Measurements from ENCODE around the gene TOMM40.
A peak's percentile ranks its signal among the peaks of the same experiment; 100 is the strongest.

The TOMM40 gene

GRCh38 chr19:44871809-44872208 lies 19.2 kb upstream of the TOMM40 start:
- no peak overlapping the region for H3K27ac ChIP-seq
- no peak overlapping the region for H2AFZ ChIP-seq
- H3K4me1 ChIP-seq = peaks cover 25% of the 10 kb centered on the region
- no peak overlapping the region for H3K9ac ChIP-seq
- TF ChIP-seq CTCF (IDR thresholded peaks at IDR 0.05) = no peak
- no peaks in the 10 kb centered on the region for H3K36me3 ChIP-seq (ENCODE audit: control insufficient read depth, insufficient read depth, low read length)
- H3K4me2 ChIP-seq (ENCODE audit: low read length) = no peak overlapping the region
- no peak overlapping the region for H3K4me3 ChIP-seq (ENCODE audit: low read depth, low read length)
- no peaks in the 10 kb centered on the region for H3K9me3 ChIP-seq (ENCODE audit: control insufficient read depth, low read length)
- H3K27me3 ChIP-seq (ENCODE audit: control insufficient read depth, insufficient read depth, low read length) = no peaks in the 10 kb centered on the region
- H3K79me2 ChIP-seq = peaks cover 6% of the 10 kb centered on the region

GRCh38 chr19:44872661-44873060 lies 18.4 kb upstream of the TOMM40 start:
- no peaks in the 10 kb centered on the region for H3K79me2 ChIP-seq
- no peak overlapping the region for H3K9ac ChIP-seq
- no peaks in the 10 kb centered on the region for H3K9me3 ChIP-seq (ENCODE audit: control insufficient read depth, low read length)
- no peaks in the 10 kb centered on the region for H3K27me3 ChIP-seq (ENCODE audit: control insufficient read depth, insufficient read depth, low read length)
- no peaks in the 10 kb centered on the region for H3K36me3 ChIP-seq (ENCODE audit: control insufficient read depth, insufficient read depth, low read length)
- H2AFZ ChIP-seq = no peak overlapping the region
- no peak overlapping the region for H3K27ac ChIP-seq
- no peak overlapping the region for H3K4me3 ChIP-seq (ENCODE audit: low read depth, low read length)
- no peak overlapping the region for H3K4me2 ChIP-seq (ENCODE audit: low read length)
- TF ChIP-seq CTCF (IDR thresholded peaks at IDR 0.05) = no peak
- H3K4me1 ChIP-seq = peaks cover 32% of the 10 kb centered on the region

GRCh38 chr19:44874317-44874716 lies 16.7 kb upstream of the TOMM40 start:
- peaks cover 4% of the 10 kb centered on the region for H3K79me2 ChIP-seq
- TF ChIP-seq CTCF (IDR thresholded peaks at IDR 0.05) = no peak
- H3K36me3 ChIP-seq (ENCODE audit: control insufficient read depth, insufficient read depth, low read length) = no peaks in the 10 kb centered on the region

GRCh38 chr19:44875666-44876451 lies 15.2 kb upstream of the TOMM40 start:
- Histone ChIP-seq H3K27me3 (ENCODE audit: control insufficient read depth, insufficient read depth, low read length) (no peaks in the 10 kb centered on the region), H2AFZ (no peak overlapping the region), H3K9ac (no peak overlapping the region), H3K4me1 (peaks cover 50% of the 10 kb centered on the region), H3K4me2 (ENCODE audit: low read length) (peak overlapping the region; percentile 21), H3K4me3 (ENCODE audit: low read depth, low read length) (peak overlapping the region; percentile 19), H3K9me3 (ENCODE audit: control insufficient read depth, low read length) (no peaks in the 10 kb centered on the region), H3K36me3 (ENCODE audit: control insufficient read depth, insufficient read depth, low read length) (no peaks in the 10 kb centered on the region), H3K27ac (peak overlapping the region; percentile 95), H3K79me2 (peaks cover 4% of the 10 kb centered on the region)
- TF ChIP-seq CTCF (IDR thresholded peaks at IDR 0.05) = no peak

More at GRCh38 chr19:44874317-44874716, 16.7 kb upstream of the TOMM40 start:
- Histone ChIP-seq H3K4me2 (ENCODE audit: low read length) (no peak overlapping the region), H3K4me1 (peaks cover 45% of the 10 kb centered on the region), H3K27me3 (ENCODE audit: control insufficient read depth, insufficient read depth, low read length) (no peaks in the 10 kb centered on the region), H3K4me3 (ENCODE audit: low read depth, low read length) (no peak overlapping the region), H3K27ac (peak overlapping the region; percentile 39), H3K9ac (no peak overlapping the region), H2AFZ (no peak overlapping the region), H3K9me3 (ENCODE audit: control insufficient read depth, low read length) (no peaks in the 10 kb centered on the region)
